Nephron progenitor cell (in vitro differentiated cells): ENCODE data around the gene ADRM1.

Experiments used
- DNase-seq: peaks from one replicate; pipeline ENCODE4 v3.0.0; 2021
- H3K27ac Mint-ChIP-seq: 2 replicates; pipeline ENCODE4 v1.8.0; 2021; ENCODE audit warnings: mild to moderate bottlenecking, moderate library complexity, mixed read lengths
- H3K27me3 Mint-ChIP-seq: 2 replicates; pipeline ENCODE4 v1.8.0; 2021; ENCODE audit warnings: mild to moderate bottlenecking, low read depth, mixed read lengths; ENCODE audit not compliant: poor library complexity
- H3K36me3 Mint-ChIP-seq: 2 replicates; pipeline ENCODE4 v1.8.0; 2021; ENCODE audit warnings: low read depth, mixed read lengths
- H3K4me1 Mint-ChIP-seq: 2 replicates; pipeline ENCODE4 v1.8.0; 2021; ENCODE audit warnings: mixed read lengths
- H3K4me3 Mint-ChIP-seq: 2 replicates; pipeline ENCODE4 v1.8.0; 2021; ENCODE audit warnings: mild to moderate bottlenecking, moderate library complexity, mixed read lengths
- H3K9me3 Mint-ChIP-seq: 2 replicates; pipeline ENCODE4 v1.8.0; 2021; ENCODE audit warnings: mild to moderate bottlenecking, moderate library complexity, mixed read lengths
- TF ChIP-seq, protein P1 (sequence below): fragments of 200-600 bp; sonication (generic); IDR thresholded peaks from 2 replicates; pipeline ENCODE4 v1.5.0; 2021; ENCODE audit warnings: antibody characterized with exemption

Gene ADRM1

GRCh38 chr20:62312662-62312977, 9.8 kb downstream of the ADRM1 start:
- Mint-ChIP-seq H3K4me1 (no peaks in the 10 kb centered on the region), H3K4me3 (no peak overlapping the region), H3K27ac (no peak overlapping the region), H3K9me3 (no peaks in the 10 kb centered on the region), H3K27me3 (no peaks in the 10 kb centered on the region), H3K36me3 (peaks cover 6% of the 10 kb centered on the region)
- TF ChIP-seq, protein P1, sequence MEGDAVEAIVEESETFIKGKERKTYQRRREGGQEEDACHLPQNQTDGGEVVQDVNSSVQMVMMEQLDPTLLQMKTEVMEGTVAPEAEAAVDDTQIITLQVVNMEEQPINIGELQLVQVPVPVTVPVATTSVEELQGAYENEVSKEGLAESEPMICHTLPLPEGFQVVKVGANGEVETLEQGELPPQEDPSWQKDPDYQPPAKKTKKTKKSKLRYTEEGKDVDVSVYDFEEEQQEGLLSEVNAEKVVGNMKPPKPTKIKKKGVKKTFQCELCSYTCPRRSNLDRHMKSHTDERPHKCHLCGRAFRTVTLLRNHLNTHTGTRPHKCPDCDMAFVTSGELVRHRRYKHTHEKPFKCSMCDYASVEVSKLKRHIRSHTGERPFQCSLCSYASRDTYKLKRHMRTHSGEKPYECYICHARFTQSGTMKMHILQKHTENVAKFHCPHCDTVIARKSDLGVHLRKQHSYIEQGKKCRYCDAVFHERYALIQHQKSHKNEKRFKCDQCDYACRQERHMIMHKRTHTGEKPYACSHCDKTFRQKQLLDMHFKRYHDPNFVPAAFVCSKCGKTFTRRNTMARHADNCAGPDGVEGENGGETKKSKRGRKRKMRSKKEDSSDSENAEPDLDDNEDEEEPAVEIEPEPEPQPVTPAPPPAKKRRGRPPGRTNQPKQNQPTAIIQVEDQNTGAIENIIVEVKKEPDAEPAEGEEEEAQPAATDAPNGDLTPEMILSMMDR: no peak
- no peak for DNase-seq

GRCh38 chr20:62313021-62313420, 10.2 kb downstream of the ADRM1 start:
- Mint-ChIP-seq H3K27me3 (no peaks in the 10 kb centered on the region), H3K27ac (no peak overlapping the region), H3K36me3 (peaks cover 6% of the 10 kb centered on the region), H3K4me3 (no peak overlapping the region), H3K4me1 (no peaks in the 10 kb centered on the region), H3K9me3 (no peaks in the 10 kb centered on the region)
- no peak for DNase-seq
- TF ChIP-seq, protein P1: no peak

GRCh38 chr20:62313460-62314338, 10.9 kb downstream of the ADRM1 start:
- no peak for DNase-seq
- Mint-ChIP-seq H3K9me3 (no peaks in the 10 kb centered on the region), H3K4me1 (no peaks in the 10 kb centered on the region), H3K36me3 (peaks cover 6% of the 10 kb centered on the region), H3K27me3 (no peaks in the 10 kb centered on the region), H3K27ac (no peak overlapping the region), H3K4me3 (no peak overlapping the region)
- TF ChIP-seq, protein P1: no peak

DNA sequence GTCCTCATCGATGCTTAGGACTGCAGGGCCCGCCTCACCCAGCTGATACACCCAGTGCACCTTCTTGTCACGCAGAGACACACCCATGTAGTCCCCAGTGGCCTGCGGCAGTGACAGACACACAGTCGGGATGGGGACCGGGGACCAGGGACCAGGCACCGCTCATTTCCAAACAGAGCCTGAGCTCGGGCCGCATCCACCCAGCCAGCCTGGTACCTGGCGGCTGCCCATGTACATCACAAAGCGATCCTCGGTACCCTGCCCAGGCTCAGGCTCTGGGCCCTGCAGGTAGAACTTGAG, 11.5 kb downstream of the ADRM1 start:
- DNase-seq: no peak
- no peak overlapping the region for H3K27ac Mint-ChIP-seq
- H3K9me3 Mint-ChIP-seq: peaks cover 3% of the 10 kb centered on the region
- no peak overlapping the region for H3K4me3 Mint-ChIP-seq
- peaks cover 9% of the 10 kb centered on the region for H3K36me3 Mint-ChIP-seq
- no peaks in the 10 kb centered on the region for H3K27me3 Mint-ChIP-seq
- TF ChIP-seq, protein P1: no peak
- no peaks in the 10 kb centered on the region for H3K4me1 Mint-ChIP-seq

DNA sequence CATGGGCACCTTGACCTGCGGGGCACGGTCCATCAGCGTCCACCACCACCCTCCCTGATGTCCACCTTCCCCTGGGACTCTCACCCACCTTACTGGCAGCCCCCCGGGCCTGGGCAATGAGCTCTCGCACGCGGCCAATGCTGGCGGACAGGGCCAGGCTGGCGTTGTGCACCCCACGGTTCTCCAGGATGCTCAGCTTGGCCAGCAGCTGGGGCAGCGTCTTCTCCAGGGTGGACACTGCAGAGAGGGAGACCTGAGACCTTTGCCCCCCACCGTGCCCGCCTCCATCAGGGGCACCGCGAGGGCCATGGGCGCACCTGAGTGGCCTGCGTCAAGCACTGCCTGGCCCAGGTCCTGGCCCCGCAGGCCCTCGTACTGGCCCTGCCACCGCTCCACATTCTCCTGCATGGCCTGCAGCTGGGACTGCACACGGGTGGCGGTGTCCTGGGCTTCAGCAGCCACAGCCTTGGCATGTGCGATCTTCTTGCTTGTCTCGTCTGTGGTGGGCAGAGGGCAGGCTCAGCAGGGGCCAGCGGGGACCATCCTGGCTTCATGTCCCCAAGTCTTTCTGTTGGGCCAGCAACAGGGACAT, 12.0 kb downstream of the ADRM1 start:
- no peak for DNase-seq
- Mint-ChIP-seq H3K27me3 (no peaks in the 10 kb centered on the region), H3K27ac (no peak overlapping the region), H3K36me3 (peaks cover 15% of the 10 kb centered on the region), H3K9me3 (peaks cover 4% of the 10 kb centered on the region), H3K4me1 (no peaks in the 10 kb centered on the region), H3K4me3 (no peak overlapping the region)
- TF ChIP-seq, protein P1: no peak

- no peak for DNase-seq
- no peak overlapping the region for H3K27ac Mint-ChIP-seq
- H3K27me3 Mint-ChIP-seq: no peaks in the 10 kb centered on the region
- H3K9me3 Mint-ChIP-seq: peaks cover 4% of the 10 kb centered on the region
- TF ChIP-seq, protein P1: no peak
- no peaks in the 10 kb centered on the region for H3K4me1 Mint-ChIP-seq
- H3K36me3 Mint-ChIP-seq: peaks cover 20% of the 10 kb centered on the region
- no peak overlapping the region for H3K4me3 Mint-ChIP-seq
Observed at GRCh38 chr20:62315773-62316172, 13.0 kb downstream of the ADRM1 start.
